Amniotic epithelial cell (primary cell): ENCODE data around the gene TRANK1.
"Not testable (repeated sequence)": the region's sequence is repeated elsewhere in the genome, so short reads cannot be mapped to it uniquely, and the experiment has no call there.

Experiments
- DNase-seq: peaks from one replicate; pipeline ENCODE4 v3.0.0-alpha.2; 2010; ENCODE audit warnings: low read depth

Gene TRANK1

GRCh38 chr3:36919439-36920160 is 25.3 kb downstream of the TRANK1 start:
- DNase-seq, result no peak

DNA sequence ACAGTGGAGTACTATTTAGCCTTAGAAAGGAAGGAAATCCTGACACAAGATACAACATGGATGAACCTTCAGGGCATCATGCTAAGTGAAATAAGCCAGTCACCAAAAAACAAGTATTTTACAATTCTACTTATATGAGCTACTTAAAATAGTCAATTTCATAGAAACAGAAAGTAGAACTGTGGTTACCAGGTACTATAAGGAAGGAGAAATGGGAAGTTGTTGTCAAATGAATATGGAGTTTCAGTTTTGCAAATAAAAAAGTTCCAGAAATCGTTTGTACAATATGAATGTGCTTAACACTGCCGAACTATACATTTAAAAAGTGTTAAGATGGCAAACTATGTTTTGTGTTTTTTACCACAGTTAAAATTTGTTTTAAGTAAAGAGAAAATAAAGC is 26.8 kb downstream of the TRANK1 start:
- no peak for DNase-seq

DNA sequence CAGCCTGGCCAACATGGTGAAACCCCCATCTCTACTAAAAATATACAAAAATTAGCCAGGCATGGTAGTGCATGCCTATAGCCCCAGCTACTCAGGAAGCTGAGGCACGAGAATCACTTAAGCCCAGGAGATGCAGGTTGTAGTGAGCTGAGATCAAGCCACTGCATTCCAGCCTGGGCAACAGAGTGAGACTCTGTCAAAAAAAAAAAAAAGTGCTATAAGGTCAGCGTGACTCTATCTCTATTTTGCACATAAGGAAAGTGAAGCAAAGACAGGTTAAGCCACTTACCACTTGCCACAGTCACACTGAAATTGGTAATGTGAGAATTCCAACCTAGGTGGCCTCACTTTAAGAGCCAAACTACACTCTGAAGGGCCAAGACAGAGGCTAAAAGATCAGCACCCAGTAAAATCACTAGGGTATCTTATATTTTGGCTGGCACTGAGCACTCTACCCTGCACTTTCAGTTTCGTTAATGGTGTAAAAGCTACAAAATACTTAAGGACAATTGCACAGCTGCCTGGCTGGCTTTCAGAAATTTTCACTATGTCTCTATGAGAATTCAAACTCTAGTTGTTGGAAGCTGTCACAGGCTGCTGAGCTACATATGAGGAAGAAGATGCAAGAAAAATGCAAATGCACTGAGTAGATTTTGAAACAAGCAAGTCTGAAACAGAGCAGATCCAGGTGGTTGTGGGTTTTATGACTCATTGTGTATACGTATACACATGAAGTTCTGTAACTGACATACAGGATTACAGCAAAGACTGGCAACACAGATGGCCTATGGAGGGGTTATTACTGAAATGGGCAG is 32.7 kb downstream of the TRANK1 start:
- DNase-seq, result peak; percentile 96

DNA sequence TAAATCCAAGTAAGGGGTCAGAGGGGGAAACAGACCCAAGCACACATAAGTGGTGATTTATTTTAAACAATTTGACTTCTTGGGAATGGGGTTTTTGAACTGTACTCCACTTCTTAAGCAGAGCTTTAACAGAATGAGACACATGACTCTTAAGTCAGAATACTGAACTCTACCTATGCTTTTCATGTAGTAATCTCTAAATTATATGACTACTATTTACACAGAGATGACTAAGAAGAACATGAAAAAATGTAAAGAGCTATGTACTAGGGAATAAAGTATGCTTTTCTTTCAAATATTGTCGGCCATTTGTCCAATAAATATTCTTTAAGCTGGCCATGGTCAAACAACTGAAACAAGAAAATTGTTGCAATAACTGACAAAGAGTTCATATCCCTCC is 35.2 kb downstream of the TRANK1 start:
- DNase-seq, result no peak

- no peak for DNase-seq
Observed at GRCh38 chr3:36909181-36909580, 35.7 kb downstream of the TRANK1 start.

DNA sequence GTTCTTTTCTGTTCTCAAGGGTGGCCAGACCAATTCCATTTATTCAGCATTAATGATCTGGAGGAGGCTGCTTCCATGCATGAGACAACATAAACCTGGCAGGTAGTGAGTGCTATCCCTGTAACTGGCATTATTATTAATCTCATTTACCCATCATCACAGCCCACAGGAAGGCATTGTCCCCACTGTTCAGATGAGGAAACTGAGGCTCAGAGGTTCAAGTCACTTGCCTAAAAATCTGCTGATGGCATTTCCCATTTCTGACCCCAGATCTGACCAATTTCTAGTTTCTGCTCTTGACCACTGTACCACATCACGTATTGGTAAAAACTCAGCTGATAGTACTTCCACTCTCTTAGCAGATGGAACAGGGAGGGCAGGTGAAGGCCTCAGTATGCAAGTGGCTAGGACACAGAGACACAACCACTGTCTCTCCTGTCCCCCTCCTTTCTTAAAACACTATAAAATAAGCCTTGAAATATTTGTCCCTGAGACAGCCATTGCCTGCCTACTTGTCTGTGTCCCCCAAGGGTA is 36.1 kb downstream of the TRANK1 start:
- no peak for DNase-seq

DNA sequence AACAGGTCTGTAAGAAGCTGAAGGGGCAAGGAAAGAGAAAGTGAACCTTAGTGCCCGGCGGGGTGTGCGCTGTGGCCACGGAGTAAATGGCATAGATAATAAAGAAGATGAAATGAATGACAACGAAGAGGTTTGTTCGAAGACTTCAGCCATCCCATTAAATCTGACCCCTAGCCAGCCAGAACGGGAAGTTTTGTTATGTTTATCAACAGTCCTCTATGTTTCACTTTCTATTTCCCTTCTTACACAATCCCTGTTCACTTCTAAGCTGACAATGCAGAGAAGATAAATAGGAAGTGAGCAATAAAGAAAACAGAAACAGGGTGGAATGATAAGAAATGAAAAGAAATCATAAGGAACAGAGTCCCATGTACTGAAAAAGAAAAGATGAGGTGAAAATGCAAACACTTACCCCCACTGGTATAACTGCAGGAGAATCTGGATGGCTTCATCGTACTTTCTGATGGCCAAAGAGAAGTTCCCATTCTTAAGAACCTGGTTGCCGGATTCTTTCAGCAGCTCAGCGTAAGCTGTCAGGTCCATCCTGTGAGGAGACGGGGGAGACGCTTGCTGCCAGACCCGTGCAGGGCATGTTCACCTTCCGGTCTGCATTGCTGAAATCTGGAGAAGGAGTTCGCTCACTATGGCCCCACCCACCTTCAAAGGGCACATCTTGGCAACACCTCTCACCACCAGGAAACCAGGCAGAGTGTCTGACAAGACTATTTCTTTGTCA is 36.8 kb downstream of the TRANK1 start:
- peak; percentile 81 for DNase-seq

DNA sequence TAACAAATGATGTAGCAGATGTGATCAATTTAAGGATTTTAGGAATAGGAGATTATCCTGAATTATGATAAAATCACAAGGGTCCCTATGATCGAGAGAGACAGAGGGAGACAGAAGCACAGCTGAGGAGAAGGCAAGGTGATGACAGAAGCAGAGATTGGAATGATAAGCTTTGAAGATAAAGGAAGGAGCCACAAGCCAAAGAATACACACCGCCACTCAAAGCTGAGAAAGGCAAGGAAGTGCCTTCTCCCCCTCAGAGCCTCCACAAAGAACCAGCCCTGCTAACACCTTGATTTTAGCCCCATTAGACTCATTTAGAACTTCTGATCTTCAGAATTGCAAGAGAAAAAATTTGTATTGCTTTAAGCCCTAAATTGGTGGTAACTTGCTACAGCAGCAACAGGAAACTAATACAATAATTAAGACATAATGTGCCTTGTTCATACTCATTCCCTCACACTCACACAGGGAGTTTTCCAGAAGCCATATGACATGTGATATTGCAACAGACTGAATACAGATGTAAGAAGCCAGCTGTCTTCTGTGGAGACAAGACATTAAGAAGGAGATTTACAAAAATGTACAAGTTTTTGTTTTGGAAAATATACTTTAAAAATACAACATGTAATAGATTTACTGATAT is 38.2 kb downstream of the TRANK1 start:
- peak; percentile 76 for DNase-seq

DNA sequence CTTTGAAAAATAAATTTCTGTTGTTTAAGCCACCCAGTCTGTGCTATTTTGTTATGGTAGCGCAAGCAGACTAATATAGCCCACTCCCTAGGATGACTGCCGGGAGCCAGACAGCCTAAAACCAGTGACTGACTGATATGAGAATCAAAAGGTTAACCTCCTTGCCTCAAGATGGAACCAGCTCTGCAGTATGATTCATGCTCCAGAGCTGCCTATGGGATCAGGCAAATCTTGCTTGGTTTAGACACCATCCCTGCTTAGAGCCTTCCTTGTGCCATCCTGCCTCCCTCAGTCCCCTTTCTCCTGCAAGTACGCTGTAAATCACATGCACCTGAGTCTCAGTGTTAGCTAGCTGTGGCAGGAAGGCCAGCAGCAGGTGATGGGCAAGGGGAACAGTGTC is 39.3 kb downstream of the TRANK1 start:
- DNase-seq, result peak; percentile 64

GRCh38 chr3:36904641-36905040 is 40.2 kb downstream of the TRANK1 start:
- peak; percentile 43 for DNase-seq

DNA sequence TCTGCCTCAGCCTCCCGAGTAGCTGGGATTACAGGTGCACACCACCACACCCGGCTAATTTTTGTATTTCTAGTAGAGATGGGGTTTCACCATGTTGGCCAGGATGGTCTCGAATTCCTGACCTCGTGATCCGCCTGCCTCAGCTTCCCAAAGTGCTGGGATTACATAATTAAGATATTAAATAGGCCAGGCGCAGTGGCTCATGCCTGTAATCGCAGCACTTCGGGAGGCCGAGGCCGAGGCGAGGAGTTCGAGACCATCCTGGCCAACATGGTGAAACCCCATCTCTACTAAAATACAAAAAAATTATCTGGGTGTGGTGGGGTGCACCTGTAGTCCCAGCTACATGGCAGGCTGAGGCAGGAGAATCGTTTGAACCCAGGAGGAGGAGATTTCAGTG is 40.8 kb downstream of the TRANK1 start:
- not testable (repeated sequence) for DNase-seq

DNA sequence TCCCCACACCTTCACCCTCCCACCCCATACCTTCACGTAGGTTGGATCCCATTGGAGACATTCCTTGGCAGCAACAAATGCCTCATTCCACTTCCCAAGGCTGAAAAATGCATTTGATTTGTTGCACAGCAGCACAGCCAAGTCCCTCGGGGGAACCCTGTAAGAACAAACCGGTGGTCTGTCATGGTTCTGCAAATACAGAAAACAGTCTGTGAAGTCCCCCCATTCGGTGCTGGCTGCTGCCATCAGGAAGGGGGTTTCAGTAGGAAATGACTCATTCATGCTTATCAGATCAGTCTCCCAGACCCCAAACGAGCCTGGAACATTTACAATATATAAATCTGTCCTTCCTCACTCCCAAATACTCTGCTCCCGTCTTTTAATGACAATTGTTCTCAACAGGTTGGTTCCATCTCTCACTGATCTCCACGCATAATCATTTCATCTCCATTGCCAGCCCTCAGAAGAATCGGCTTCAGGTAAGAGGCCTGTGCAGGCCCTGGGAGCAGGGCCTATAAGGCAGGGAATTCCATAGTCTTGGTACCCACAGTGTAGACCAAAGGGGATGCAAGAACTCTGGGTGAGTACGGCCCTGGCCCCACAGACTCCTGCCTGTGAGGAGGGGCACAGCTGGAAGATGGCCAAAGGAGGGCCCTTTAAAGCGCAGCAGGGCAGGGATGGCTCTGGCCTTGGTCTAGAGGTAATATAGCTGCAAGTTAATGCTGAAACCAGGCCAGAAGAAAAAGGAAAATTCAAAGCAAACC is 41.6 kb downstream of the TRANK1 start:
- no peak for DNase-seq

GRCh38 chr3:36901588-36901987 is 43.3 kb downstream of the TRANK1 start:
- no peak for DNase-seq

DNA sequence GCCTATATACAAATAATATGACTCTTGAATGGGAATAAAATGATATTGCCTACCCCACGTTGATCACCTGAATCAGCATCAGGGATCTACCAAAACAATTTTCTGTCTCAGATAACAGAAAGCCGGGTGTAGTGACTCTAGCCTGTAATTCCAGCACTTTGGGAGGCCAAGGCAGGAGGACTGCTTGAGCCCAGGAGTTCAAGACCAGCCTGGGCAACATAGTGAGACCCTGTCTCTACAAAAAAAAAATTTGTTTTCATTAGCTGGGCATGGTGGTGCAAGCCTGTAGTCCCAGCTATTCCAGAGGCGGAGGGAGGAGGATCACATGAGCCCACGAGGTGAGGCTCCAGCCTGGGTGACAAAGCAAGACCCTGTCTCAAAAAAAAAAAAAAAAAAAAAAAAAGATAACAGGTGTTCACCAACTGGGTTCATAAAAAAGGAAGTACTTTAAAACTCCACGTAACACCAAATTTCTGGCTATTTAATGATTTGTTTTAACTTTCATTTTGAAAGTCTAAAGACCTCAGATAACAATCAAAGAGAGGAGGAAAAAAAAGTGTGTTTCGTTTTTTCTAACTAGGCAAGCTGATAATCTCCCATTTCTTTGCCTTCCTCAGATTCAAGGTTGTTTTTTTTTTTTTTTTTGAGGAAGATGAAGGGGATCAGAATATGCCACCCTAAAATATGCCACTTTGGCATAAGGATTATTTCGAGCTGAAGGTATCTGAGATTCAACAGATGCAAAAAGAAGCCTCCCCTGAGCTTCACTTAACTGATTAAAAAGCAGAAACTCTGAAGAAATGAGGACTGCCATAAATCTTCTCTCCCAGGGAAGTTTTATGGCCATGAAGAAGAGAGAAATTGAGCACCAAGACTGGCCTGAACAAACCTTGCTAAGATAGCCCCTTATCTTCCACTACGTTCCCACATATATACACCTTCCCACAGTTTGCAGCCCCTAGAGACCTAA is 44.1 kb downstream of the TRANK1 start:
- no peak for DNase-seq

- no peak for DNase-seq
Observed at GRCh38 chr3:36895496-36896409, 49.1 kb downstream of the TRANK1 start.

- no peak for DNase-seq
Observed at GRCh38 chr3:36894914-36895313, 49.9 kb downstream of the TRANK1 start.

- no peak for DNase-seq
Observed at GRCh38 chr3:36893826-36894225, 51.0 kb downstream of the TRANK1 start.

- DNase-seq, result peak; percentile 69
Observed at GRCh38 chr3:36893137-36893557, 51.7 kb downstream of the TRANK1 start.
